ENCODE measurements around the gene PARM1. TPM values are rescaled to one million over a fixed set of nuclear protein-coding genes. Genes with fewer than 3 reads are reported as not detected.

The PARM1 gene
- total and polyA plus RNA-seq, 2 of the 4 experiments (the other 2 are of a cell fraction), result 0.07 to 0.18 TPM

Other genes with a start within 250 kb of the PARM1 start
- gene BTC, start 138.6 kb upstream of the PARM1 start, total RNA-seq (2012; rRNA removed), result not detected in 2 replicates
- not detected in 2 replicates for gene BTC, start 138.6 kb upstream of the PARM1 start, polyA plus RNA-seq (2012; rRNA removed)